GM04504 (cell line): ENCODE data around the gene COPG1.
A peak's percentile ranks its signal among the peaks of the same experiment; 100 is the strongest.
"Not testable (repeated sequence)": the region's sequence is repeated elsewhere in the genome, so short reads cannot be mapped to it uniquely, and the experiment has no call there.

ENCODE experiments used
- DNase-seq: peaks from one replicate; pipeline ENCODE4 v3.0.0-alpha.2; 2012; ENCODE audit warnings: low read depth

The COPG1 gene

GRCh38 chr3:129249284-129250065 is at the start of gene COPG1:
COPG1 (plus strand) TSS chr3:129249606; CDS start chr3:129249710, 104 bp downstream.
- DNase-seq, result peak; percentile 78

GRCh38 chr3:129204473-129204872 is 44.9 kb upstream of the COPG1 start:
- no peak for DNase-seq

DNA sequence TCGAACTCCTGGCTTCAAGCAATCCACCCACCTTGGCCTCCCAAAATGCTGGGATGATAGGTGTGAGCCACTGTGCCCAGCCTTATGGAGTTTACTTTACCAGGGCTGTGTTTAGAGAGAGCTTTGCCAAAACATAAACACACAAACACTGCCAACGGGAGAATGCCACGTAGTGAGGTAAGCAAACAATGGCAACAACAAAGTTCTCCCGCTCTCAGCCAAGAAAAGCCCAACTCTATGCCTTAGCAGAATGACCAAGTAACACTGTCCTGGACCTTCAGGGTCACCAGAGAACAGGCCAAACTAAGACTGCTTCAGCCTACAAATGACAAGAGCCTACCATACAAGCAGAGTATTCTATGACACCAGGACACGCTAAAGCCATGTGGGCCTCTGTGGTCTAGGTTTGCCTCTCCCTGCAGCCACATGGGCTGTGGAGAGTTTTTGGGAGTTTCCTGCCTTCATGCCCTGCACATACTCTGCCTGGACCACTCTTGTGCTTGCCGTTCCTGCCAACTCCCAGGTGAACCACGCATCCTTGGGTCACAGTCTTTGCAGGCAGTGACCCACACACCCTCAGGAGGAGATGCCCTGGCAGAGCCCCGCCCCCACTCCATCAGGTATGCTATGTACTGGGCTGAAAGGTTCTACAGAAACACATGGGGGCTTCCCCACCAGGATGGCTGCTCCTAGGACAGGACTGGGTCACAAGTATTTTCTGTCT is 44.1 kb upstream of the COPG1 start:
- DNase-seq, result no peak

DNA sequence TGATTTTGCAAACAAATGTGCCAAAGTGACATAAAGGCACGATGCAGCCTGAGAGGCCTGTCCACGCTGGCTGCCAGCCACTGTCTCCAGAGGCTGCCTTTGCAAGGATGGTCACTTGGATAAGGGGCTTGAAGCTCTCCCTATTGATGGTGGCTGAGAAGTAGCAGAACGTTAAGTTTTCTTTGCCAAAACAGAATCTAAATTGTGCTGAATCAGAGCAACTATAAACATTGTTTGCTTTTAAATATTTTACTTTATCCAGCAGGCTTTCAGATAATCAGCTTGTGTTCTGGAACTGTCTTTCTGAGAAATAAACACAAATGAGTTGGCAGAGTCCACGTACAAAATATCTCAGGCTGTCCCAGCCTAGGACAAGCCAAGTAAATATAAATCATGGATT is 41.9 kb upstream of the COPG1 start:
- DNase-seq, result no peak

GRCh38 chr3:129211345-129211744 is 38.1 kb upstream of the COPG1 start:
- no peak for DNase-seq

GRCh38 chr3:129211772-129212171 is 37.6 kb upstream of the COPG1 start:
- DNase-seq, result peak; percentile 59

DNA sequence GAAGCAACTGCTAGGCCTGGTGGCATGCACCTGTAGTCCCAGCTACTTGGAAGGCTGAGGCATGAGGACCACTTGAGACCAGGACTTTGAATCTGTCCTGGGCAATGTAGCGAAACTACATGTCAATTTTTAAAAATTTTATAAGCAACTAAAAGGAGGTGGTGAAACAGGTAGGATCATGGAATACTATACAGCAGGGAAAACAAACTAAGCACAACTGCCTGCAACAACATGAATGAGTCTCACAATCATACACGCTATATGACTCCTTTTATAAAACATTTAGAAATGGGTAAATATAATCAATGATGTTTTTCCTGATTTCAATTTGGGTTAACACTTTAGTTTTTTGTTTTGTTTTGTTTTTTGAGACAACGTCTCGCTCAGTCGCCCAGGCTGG is 36.2 kb upstream of the COPG1 start:
- DNase-seq, result no peak

- no peak for DNase-seq
These were observed 30.7 kb upstream of the COPG1 start for GRCh38 chr3:129218742-129219141.

DNA sequence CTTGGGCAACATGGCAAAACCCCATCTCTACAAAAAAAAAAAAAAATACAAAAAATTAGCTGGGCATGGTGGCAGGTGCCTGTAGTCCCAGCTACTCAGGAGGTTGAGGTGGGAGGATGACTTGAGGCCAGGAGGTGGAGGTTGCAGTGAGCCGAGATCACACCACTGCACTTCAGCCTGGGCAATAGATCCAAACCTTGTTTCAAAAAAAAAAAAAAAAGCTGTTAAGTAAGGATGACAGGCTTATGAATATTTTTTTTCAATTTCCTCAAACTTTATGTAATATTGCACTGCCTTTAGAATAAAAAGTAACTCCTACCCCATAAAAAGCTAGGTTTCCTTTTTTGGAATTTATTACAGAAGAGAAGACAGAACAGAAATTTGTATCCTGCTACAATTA is 25.0 kb upstream of the COPG1 start:
- not testable (repeated sequence) for DNase-seq

- DNase-seq, result no peak
These were observed 24.4 kb upstream of the COPG1 start for GRCh38 chr3:129224984-129225393.

DNA sequence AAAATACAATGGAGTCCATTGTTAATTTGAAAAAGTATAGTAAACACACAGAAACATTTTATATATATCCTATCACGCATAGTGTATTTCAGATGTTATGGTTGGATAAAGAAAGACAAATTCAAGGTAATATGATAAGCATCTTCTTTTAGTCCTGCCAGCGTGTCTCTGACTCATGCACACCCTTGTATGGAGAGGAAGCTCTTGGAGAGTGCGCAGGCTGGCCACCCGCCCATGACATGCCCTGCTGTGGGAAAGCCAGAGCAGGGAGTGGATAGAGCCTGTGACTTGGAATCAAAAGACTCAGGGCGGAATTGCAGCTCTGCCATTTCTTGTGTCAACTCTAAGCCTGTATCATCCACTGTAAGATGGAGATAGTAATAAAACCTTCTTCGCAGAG is 23.0 kb upstream of the COPG1 start:
- peak; percentile 89 for DNase-seq

DNA sequence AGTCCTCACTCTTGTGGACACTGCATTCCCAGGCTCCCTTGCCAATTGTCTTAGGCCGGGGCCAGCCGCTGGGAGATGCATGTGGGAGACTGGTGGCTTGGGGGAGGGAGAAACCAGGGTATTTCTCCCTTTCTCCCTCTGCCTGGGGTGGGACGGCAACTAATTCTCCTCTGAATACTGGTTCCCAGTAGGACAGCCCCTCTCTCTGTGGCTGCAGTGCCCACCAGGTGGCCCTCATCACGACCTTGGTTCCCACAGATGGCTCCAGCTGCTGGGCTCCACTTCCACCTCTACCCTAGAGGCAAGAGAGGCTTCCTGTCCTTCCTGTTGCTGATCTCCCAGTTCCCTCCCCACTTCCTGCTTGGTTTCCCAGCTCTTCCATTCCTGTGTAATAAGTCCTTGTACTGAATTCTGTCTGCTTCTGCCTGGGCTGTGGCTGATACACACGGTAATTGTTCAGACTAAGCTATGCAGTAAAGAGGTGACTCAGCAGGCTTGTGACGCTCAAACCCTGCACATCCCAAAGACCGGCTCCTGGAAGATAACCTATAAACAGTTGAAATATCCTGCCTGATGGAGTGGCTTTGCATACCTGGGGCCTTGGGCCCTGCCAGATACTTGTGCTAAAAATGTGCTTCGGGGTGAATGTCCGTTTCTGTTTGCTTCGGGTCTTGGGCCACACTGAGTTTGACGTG is 20.4 kb upstream of the COPG1 start:
- DNase-seq, result no peak

GRCh38 chr3:129230311-129231019 is 18.9 kb upstream of the COPG1 start:
- peak; percentile 62 for DNase-seq

GRCh38 chr3:129231331-129232119 is 17.9 kb upstream of the COPG1 start:
- DNase-seq, result no peak

DNA sequence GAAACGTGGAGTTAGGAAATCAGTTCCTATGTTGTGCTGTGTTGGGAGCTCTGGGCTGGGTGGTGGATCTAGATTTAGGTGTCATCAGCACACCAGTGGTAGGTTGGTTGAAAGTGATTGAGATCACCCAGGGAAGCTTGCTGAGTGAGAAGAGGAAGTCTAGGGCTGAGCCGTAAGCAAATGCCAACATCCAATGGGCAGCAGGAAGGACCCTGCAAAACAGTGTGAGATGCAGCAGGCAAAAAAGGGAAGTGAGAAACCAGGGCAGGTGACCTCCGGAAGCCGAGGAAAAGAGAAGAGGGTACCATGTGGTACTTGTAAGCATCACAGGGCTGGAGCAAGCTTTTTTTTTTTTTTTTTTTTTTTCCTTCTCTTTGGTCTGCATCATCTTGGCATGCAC is 15.9 kb upstream of the COPG1 start:
- no peak for DNase-seq

GRCh38 chr3:129234441-129234840 is 15.0 kb upstream of the COPG1 start:
- DNase-seq, result no peak

DNA sequence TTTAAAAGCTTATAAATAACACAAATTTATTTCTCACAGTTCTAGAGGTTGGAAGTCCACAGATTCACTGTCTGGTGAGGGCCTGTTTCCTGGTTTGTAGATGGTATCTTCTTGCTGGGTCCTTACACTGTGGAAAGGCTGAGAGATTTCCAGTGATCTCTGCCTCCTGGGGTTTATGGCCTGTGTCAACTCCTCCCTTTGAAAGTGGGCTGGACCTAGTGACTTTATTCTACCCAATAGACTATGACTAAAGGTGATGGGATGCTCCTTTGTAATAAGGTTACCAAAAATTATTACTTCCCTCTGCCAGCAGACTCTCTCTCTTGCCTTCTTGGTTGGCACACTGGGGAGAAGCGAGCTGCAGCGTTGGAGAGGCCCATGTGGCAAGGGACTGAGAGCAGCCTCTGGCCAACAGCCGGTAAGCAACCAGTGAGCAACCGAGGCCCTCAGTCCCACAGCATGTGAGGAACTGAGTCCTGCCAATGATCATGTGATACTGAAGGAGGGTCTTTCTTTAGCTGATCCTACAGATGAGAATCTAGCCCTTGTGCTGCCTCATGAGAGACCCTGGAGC is 14.0 kb upstream of the COPG1 start:
- DNase-seq, result no peak

DNA sequence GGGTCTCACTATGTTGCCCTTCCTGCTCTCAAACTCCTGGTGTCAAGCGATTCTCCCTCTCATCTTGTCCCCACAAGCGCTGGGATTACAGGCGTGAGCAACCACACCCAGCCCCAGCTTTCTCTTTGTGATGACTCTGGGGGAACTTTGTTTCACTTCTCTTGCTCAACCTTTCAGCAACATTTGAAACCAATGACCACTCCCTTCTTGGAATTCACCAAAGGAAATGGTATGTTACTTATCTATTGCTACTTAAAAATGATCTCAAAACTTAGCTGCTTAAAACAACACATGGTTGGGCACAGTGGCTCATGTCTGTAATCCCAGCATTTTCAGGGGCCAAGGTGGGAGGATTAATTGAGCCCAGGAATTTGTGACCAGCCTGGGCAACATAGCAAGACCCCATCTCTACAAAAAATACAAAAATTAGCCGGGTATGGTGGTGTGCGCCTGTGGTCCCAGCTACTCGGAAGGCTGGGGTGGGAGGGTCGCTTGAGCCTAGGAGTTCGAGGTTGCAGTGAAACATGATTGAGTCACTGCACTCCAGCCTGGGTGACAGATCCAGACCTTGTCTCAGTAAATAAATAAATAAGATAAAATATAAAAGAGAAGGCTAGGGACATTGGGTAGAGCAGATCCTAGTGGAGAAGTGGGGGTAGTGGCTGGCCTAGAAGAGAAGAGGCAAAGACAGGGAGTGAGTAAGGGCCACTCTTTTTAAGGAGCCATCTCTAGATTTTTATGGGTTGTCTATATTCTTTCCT is 10.3 kb upstream of the COPG1 start:
- no peak for DNase-seq

DNA sequence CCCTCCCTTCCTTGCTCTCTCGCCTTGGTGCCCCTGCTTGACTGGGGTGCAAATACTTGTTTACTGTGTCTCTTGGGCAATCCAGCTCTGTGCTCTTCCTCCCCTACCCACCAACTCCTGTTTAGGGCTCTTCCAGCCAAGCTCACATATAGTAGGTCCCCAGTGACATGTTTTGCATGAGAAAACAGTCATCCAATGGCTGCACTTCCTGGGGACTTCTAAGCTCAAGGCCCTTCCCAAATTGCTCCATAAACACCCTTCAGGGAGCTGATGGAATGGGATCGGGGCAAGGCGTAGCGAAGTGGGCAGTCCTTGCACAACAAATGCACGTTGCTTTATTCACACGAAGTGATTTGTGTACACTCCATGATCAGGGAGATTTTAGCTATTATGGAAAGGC is 9.4 kb upstream of the COPG1 start:
- no peak for DNase-seq

DNA sequence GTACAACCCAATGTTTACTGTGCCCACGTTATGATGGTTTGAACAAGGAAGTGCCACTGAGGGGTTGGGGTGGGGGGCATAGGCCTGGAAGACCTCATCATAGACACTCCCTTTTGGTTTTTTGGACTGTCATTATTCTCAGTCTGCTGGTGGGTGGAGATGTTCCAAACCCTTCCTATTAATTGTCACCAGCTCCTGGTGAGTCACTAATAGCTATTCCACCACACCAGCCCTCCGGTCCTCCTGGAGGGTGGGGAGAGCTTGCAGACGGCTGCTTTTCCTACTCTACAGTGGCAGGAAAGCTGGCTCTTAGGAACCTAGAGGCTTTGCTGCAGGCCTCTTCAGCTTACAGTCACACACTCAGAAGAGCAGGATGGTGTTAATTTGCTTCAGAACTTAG is 9.0 kb upstream of the COPG1 start:
- no peak for DNase-seq
